IMR-90 (cell line): ENCODE data around the gene MSI2. TPM values are rescaled to one million over a fixed set of nuclear protein-coding genes. Genes with fewer than 3 reads are reported as not detected.

Source experiments
- ATAC-seq: fragments of 200-7000 bp; cut with Tn5 transposase; 2 replicates; pipeline ENCODE4 v1.9.1; 2020; ENCODE audit warnings: low read depth, mild to moderate bottlenecking, moderate library complexity
- BruUV-seq: library from RNA; stranded (reverse); fragments of 400-500 nt; replicated peaks from 2 replicates; lab custom pipeline; 2021; lab: Mats Ljungman, UMichigan
- CTCF ChIA-PET: fragments of 300-600 bp; formaldehyde crosslinking; extraction: SDS; loops from one replicate; lab custom pipeline; 2021; ENCODE audit warnings: antibody characterized with exemption; lab: Yijun Ruan, JAX
- POLR2A ChIA-PET: fragments of 300-600 bp; sonication (Branson Sonifier 250); formaldehyde crosslinking; loops from one replicate; lab custom pipeline; 2022; ENCODE audit warnings: antibody characterized with exemption; ENCODE audit not compliant: unreplicated experiment; lab: Charles Lee
- DNase-seq: peaks from one replicate; pipeline ENCODE4 v3.0.0; 2013
- H2AFZ ChIP-seq: replicated peaks from 2 replicates; pipeline ENCODE3; 2013; ENCODE audit warnings: low read length, mild to moderate bottlenecking; ENCODE audit not compliant: poor library complexity
- H2AK5ac ChIP-seq: 2 replicates; pipeline ENCODE4 v1.6.1; 2013; ENCODE audit warnings: low read depth, low read length, inconsistent platforms
- H2AK9ac ChIP-seq: replicated peaks from 2 replicates; pipeline ENCODE3; 2013; ENCODE audit warnings: mild to moderate bottlenecking, low read depth, low read length, moderate library complexity; ENCODE audit not compliant: poor library complexity
- H2BK120ac ChIP-seq: 2 replicates; pipeline ENCODE4 v1.6.1; 2013; ENCODE audit warnings: low read depth, low read length, inconsistent platforms
- H2BK15ac ChIP-seq: 3 replicates; pipeline ENCODE4 v1.6.1; 2013; ENCODE audit warnings: low read depth, low read length, inconsistent platforms
- H2BK20ac ChIP-seq: 2 replicates; pipeline ENCODE4 v1.6.1; 2013; ENCODE audit warnings: low read depth, mild to moderate bottlenecking, inconsistent platforms, low read length, moderate library complexity
- H2BK5ac ChIP-seq: 2 replicates; pipeline ENCODE4 v1.6.1; 2013; ENCODE audit warnings: mild to moderate bottlenecking, low read depth, low read length, inconsistent platforms; ENCODE audit not compliant: poor library complexity, severe bottlenecking
- H3K14ac ChIP-seq: replicated peaks from 2 replicates; pipeline ENCODE4 v1.6.1; 2013; ENCODE audit warnings: low read depth, low read length, inconsistent platforms
- H3K18ac ChIP-seq: 2 replicates; pipeline ENCODE4 v1.6.1; 2013; ENCODE audit warnings: low read depth, low read length, control low read depth
- H3K23ac ChIP-seq: 2 replicates; pipeline ENCODE4 v1.6.1; 2013; ENCODE audit warnings: low read depth, low read length, inconsistent platforms
- H3K27ac ChIP-seq: 2 replicates; pipeline ENCODE4 v1.5.1; 2013; ENCODE audit warnings: mild to moderate bottlenecking, control low read depth, low read length; ENCODE audit not compliant: insufficient read depth
- H3K27me3 ChIP-seq: 2 replicates; pipeline ENCODE4 v1.6.1; 2013; ENCODE audit warnings: low read length; ENCODE audit not compliant: control insufficient read depth, insufficient read depth
- H3K36me3 ChIP-seq: 2 replicates; pipeline ENCODE4 v1.6.1; 2013; ENCODE audit warnings: low read length, mixed read lengths; ENCODE audit not compliant: control insufficient read depth, insufficient read depth
- H3K4ac ChIP-seq: 2 replicates; pipeline ENCODE4 v1.6.1; 2013; ENCODE audit warnings: low read depth, low read length, inconsistent platforms
- H3K4me1 ChIP-seq: 2 replicates; pipeline ENCODE4 v1.6.1; 2013; ENCODE audit warnings: low read length, mixed read lengths; ENCODE audit not compliant: control insufficient read depth, insufficient read depth
- H3K4me2 ChIP-seq: 2 replicates; pipeline ENCODE4 v1.6.1; 2013; ENCODE audit warnings: low read depth, mild to moderate bottlenecking, control low read depth, low read length, moderate library complexity
- H3K4me3 ChIP-seq: 2 replicates; pipeline ENCODE4 v1.5.1; 2013; ENCODE audit warnings: low read depth, mild to moderate bottlenecking, control low read depth, low read length, moderate library complexity; ENCODE audit not compliant: insufficient read depth
- H3K56ac ChIP-seq: 2 replicates; pipeline ENCODE4 v1.6.1; 2013; ENCODE audit warnings: low read length, inconsistent platforms; ENCODE audit not compliant: insufficient read depth; ENCODE audit errors: extremely low read depth
- H3K79me1 ChIP-seq, 2 experiments: 2 replicates each; pipeline ENCODE4 v1.6.1; 2013; ENCODE audit warnings: low read length in 2 of 2, inconsistent platforms in 1 of 2, low read depth in 1 of 2
- H3K9ac ChIP-seq: 2 replicates; pipeline ENCODE4 v1.6.1; 2013; ENCODE audit warnings: low read depth, low read length, control low read depth
- H3K9me1 ChIP-seq: 2 replicates; pipeline ENCODE4 v1.6.1; 2013; ENCODE audit warnings: low read length, inconsistent platforms; ENCODE audit not compliant: insufficient read depth
- H3K9me3 ChIP-seq: 2 replicates; pipeline ENCODE4 v1.6.1; 2013; ENCODE audit warnings: low read length; ENCODE audit not compliant: control insufficient read depth, insufficient read depth
- H4K20me1 ChIP-seq: 2 replicates; pipeline ENCODE4 v1.6.1; 2013; ENCODE audit warnings: low read length, inconsistent platforms; ENCODE audit not compliant: insufficient read depth
- H4K5ac ChIP-seq: 2 replicates; pipeline ENCODE4 v1.6.1; 2013; ENCODE audit warnings: mild to moderate bottlenecking, low read depth, low read length, control low read depth
- H4K8ac ChIP-seq, 2 experiments: 2 replicates each; pipeline ENCODE4 v1.6.1; 2013; ENCODE audit warnings: low read depth in 2 of 2, low read length in 2 of 2, control low read depth in 1 of 2, inconsistent platforms in 1 of 2
- H4K91ac ChIP-seq: 2 replicates; pipeline ENCODE4 v1.6.1; 2013; ENCODE audit warnings: low read depth, low read length, inconsistent platforms; ENCODE audit not compliant: insufficient read depth
- BHLHE40 ChIP-seq: fragments of 150-350 bp; IDR thresholded peaks from 2 replicates; pipeline ENCODE4 v1.6.1; 2016; ENCODE audit warnings: mild to moderate bottlenecking, low read depth, low read length
- CEBPB ChIP-seq: IDR thresholded peaks from 2 replicates; pipeline ENCODE4 v1.6.1; 2012; ENCODE audit warnings: low read depth, low read length, improper control_type of control experiment
- CHD1 ChIP-seq: IDR thresholded peaks from 2 replicates; pipeline ENCODE4 v1.6.1; 2012; ENCODE audit warnings: low read depth, low read length, improper control_type of control experiment
- CTCF ChIP-seq: conservative IDR thresholded peaks from 2 replicates; pipeline ENCODE4 v1.5.1; 2012; ENCODE audit warnings: mild to moderate bottlenecking, low read depth, low read length, improper control_type of control experiment
- FOS ChIP-seq: fragments of 150-350 bp; IDR thresholded peaks from 2 replicates; pipeline ENCODE4 v1.6.1; 2016; ENCODE audit warnings: low read depth, low read length
- MAFK ChIP-seq: IDR thresholded peaks from 2 replicates; pipeline ENCODE4 v1.6.1; 2012; ENCODE audit warnings: low read depth, low read length, improper control_type of control experiment
- MAZ ChIP-seq: IDR thresholded peaks from 2 replicates; pipeline ENCODE4 v1.6.1; 2012; ENCODE audit warnings: low read depth, mild to moderate bottlenecking, low read length, improper control_type of control experiment, moderate library complexity, borderline replicate concordance
- MXI1 ChIP-seq: IDR thresholded peaks from 2 replicates; pipeline ENCODE4 v1.6.1; 2012; ENCODE audit warnings: low read depth, mild to moderate bottlenecking, low read length, moderate library complexity, borderline replicate concordance
- POLR2A ChIP-seq: IDR thresholded peaks from 2 replicates; pipeline ENCODE4 v1.6.1; 2012; ENCODE audit warnings: mild to moderate bottlenecking, low read depth, low read length
- RAD21 ChIP-seq: IDR thresholded peaks from 2 replicates; pipeline ENCODE4 v1.6.1; 2012; ENCODE audit warnings: low read length, improper control_type of control experiment
- RCOR1 ChIP-seq: IDR thresholded peaks from 2 replicates; pipeline ENCODE4 v1.6.1; 2012; ENCODE audit warnings: mild to moderate bottlenecking, low read length, improper control_type of control experiment; ENCODE audit not compliant: insufficient replicate concordance
- RFX5 ChIP-seq: IDR thresholded peaks from 2 replicates; pipeline ENCODE4 v1.8.0; 2012; ENCODE audit warnings: low read depth, mild to moderate bottlenecking, low read length, moderate library complexity
- SMC3 ChIP-seq: fragments of 150-350 bp; IDR thresholded peaks from 2 replicates; pipeline ENCODE4 v1.6.1; 2016; ENCODE audit warnings: low read depth, mild to moderate bottlenecking, antibody characterized with exemption, low read length, moderate library complexity
- WGBS, 2 experiments: methylation state at CpG; one replicate each; pipeline versions ENCODE4 v1.1.5 to v1.1.7; 2013; ENCODE audit warnings: missing lambda C conversion rate in 2 of 2; ENCODE audit not compliant: insufficient read length in 1 of 2; ENCODE audit errors: extremely low coverage in 2 of 2; 5-methylcytosine and 5-hydroxymethylcytosine counted together
- dilution Hi-C: fragments of 300-500 bp; cut with HindIII; formaldehyde crosslinking; loops from one replicate; pipeline ENCODE4 v1.14.3; 2018; ENCODE audit warnings: low sequenced_read_pairs; ENCODE audit not compliant: unreplicated experiment
- in situ Hi-C: fragments of 300-500 bp; cut with MboI; formaldehyde crosslinking; loops from 3 replicates; pipeline ENCODE4 v1.14.3; 2019; ENCODE audit warnings: low sequenced_read_pairs, inconsistent platforms, mixed read lengths
- intact Hi-C: fragments of 100-400 bp; cut with micrococcal nuclease; formaldehyde crosslinking; loops from 2 replicates; pipeline ENCODE4 v1.10.0; 2022
- polyA plus RNA-seq, 3 experiments: library from polyadenylated mRNA; depleted of rRNA; stranded (reverse); fragments of >200 nt; gene quantifications; 2 replicates each; pipeline ENCODE4 v1.2.3, GENCODE V29; 2012; ENCODE audit warnings: low replicate concordance in 1 of 3
- total RNA-seq: library from RNA; depleted of rRNA; stranded (reverse); fragments of >200 nt; gene quantifications from 2 replicates; pipeline ENCODE4 v1.2.3, GENCODE V29; 2012
- TF ChIP-seq, protein P1 (sequence below): fragments of 150-350 bp; IDR thresholded peaks from 2 replicates; pipeline ENCODE4 v1.6.1; 2016; ENCODE audit warnings: low read depth, mild to moderate bottlenecking, low read length, moderate library complexity, borderline replicate concordance
- TF ChIP-seq, protein P2 (sequence below): fragments of 150-350 bp; IDR thresholded peaks from 2 replicates; pipeline ENCODE4 v1.6.1; 2017; ENCODE audit warnings: mild to moderate bottlenecking, antibody characterized with exemption, low read length, low read depth

Gene MSI2
- total and polyA plus RNA-seq, 2 of the 4 experiments (the other 2 are of a cell fraction), result 13.0 to 16.0 TPM

DNA sequence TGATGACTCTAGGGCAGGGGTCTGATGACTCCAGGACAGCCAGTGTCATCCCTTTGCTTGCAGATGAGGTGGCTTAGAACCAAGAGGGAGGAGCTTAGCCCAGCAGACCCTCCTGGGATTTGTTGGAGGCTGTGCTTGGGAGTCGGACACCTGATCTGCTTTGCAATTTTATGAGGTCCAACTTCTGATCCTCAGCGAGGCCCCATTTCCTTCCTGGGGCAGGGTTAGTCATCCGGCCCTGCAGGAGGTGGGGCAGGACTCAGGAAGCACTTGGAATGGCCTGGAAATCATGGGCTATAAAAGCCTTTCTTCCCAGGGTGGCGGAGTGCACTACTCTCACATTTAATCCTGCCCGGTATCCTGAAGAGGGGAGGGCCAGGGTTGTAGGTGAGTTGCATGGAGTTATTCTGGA is 168.5 kb downstream of the MSI2 start:
- peaks cover 13% of the 10 kb centered on the region; the same call in 1 of the 2 replicates for H3K9me1 ChIP-seq
- TF ChIP-seq RCOR1 (no peak), CEBPB (no peak), MAZ (no peak), POLR2A (no peak), FOS (no peak), CTCF (no peak), BHLHE40 (no peak), SMC3 (no peak), RFX5 (no peak), CHD1 (no peak), MAFK (no peak), MXI1 (no peak), RAD21 (no peak)
- TF ChIP-seq, protein P1, sequence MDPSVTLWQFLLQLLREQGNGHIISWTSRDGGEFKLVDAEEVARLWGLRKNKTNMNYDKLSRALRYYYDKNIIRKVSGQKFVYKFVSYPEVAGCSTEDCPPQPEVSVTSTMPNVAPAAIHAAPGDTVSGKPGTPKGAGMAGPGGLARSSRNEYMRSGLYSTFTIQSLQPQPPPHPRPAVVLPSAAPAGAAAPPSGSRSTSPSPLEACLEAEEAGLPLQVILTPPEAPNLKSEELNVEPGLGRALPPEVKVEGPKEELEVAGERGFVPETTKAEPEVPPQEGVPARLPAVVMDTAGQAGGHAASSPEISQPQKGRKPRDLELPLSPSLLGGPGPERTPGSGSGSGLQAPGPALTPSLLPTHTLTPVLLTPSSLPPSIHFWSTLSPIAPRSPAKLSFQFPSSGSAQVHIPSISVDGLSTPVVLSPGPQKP, result no peak
- TF ChIP-seq, protein P2, sequence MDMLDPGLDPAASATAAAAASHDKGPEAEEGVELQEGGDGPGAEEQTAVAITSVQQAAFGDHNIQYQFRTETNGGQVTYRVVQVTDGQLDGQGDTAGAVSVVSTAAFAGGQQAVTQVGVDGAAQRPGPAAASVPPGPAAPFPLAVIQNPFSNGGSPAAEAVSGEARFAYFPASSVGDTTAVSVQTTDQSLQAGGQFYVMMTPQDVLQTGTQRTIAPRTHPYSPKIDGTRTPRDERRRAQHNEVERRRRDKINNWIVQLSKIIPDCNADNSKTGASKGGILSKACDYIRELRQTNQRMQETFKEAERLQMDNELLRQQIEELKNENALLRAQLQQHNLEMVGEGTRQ, result no peak
- no CpG with 5 or more reads among the region's 5 CpGs for WGBS, 2 experiments
- dilution Hi-C loops, result no loop called here
- intact Hi-C loops, result no loop called here
- no peak overlapping the region for H3K27ac ChIP-seq
- no peak overlapping the region for H2AK9ac ChIP-seq
- ATAC-seq, result peak; percentile 26; the same call in 1 of the 2 replicates
- no peak overlapping the region for H3K9ac ChIP-seq
- H2AFZ ChIP-seq, result no peak overlapping the region
- in situ Hi-C loops, result no loop called here
- BruUV-seq, result no TSS peak
- peak; percentile 30 for DNase-seq
- H3K56ac ChIP-seq, result no peak overlapping the region
- H2BK5ac ChIP-seq, result no peak overlapping the region
- H2BK20ac ChIP-seq, result no peak overlapping the region
- H3K79me1 ChIP-seq, result peaks cover 5 to 7% of the 10 kb centered on the region in 2 experiments; a peak in 1 of 4 replicates
- no peak overlapping the region for H3K4me2 ChIP-seq
- CTCF ChIA-PET, result no interaction called here
- H4K8ac ChIP-seq, result no peak overlapping the region
- no peak overlapping the region for H4K5ac ChIP-seq
- H3K4ac ChIP-seq, result no peak overlapping the region
- no peaks in the 10 kb centered on the region for H3K36me3 ChIP-seq
- POLR2A ChIA-PET, result interaction anchor here (0.6 kb wide), 1 partner anchor 18 kb away, joined by 8 read pairs; no protein-coding TSS in a partner anchor
- peaks cover 7% of the 10 kb centered on the region for H3K4me1 ChIP-seq
- H4K20me1 ChIP-seq, result no peaks in the 10 kb centered on the region; the same call in 1 of the 2 replicates
- H4K91ac ChIP-seq, result no peak overlapping the region
- no peak overlapping the region for H3K18ac ChIP-seq
- no peak overlapping the region for H2AK5ac ChIP-seq
- H3K14ac ChIP-seq, result no peak overlapping the region
- no peak overlapping the region for H2BK120ac ChIP-seq
- no peak overlapping the region for H2BK15ac ChIP-seq
- no peaks in the 10 kb centered on the region for H3K27me3 ChIP-seq
- no peak overlapping the region for H3K23ac ChIP-seq
- no peaks in the 10 kb centered on the region for H3K9me3 ChIP-seq
- no peak overlapping the region for H3K4me3 ChIP-seq
